Choroid plexus epithelial cell (primary cell): ENCODE data around the gene CRADD.

Experiments
- DNase-seq: peaks from one replicate; pipeline ENCODE4 v3.0.0-alpha.2; 2010; ENCODE audit warnings: low read depth
- H3K4me3 ChIP-seq: 2 replicates; pipeline ENCODE4 v1.5.1; 2011; ENCODE audit warnings: low read depth, mild to moderate bottlenecking, control low read depth, low read length, moderate library complexity
- TF ChIP-seq, protein P1 (sequence below): conservative IDR thresholded peaks from 2 replicates; pipeline ENCODE4 v1.5.1; 2011; ENCODE audit warnings: low read depth, mild to moderate bottlenecking, control low read depth, inconsistent platforms, low read length, moderate library complexity

Gene CRADD

DNA sequence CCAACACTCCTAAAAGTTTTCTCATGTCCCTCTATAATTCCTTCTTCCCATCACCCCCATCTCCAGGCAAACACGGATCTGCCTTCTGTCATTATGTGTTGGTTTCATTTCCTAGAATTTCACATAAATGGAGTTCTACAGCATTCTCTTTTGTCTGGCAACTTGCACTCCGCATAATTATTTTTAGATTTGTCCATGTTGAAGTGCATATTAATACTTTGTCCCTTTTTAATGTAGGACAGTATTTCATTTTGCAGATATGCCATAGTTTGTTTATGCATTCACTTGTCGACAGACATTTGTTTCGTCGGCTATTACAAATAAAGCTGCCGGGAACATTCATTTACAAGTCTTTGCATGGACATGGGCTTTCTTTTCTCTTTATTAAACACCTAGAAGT lies 150.0 kb downstream of the CRADD start:
- TF ChIP-seq, protein P1, sequence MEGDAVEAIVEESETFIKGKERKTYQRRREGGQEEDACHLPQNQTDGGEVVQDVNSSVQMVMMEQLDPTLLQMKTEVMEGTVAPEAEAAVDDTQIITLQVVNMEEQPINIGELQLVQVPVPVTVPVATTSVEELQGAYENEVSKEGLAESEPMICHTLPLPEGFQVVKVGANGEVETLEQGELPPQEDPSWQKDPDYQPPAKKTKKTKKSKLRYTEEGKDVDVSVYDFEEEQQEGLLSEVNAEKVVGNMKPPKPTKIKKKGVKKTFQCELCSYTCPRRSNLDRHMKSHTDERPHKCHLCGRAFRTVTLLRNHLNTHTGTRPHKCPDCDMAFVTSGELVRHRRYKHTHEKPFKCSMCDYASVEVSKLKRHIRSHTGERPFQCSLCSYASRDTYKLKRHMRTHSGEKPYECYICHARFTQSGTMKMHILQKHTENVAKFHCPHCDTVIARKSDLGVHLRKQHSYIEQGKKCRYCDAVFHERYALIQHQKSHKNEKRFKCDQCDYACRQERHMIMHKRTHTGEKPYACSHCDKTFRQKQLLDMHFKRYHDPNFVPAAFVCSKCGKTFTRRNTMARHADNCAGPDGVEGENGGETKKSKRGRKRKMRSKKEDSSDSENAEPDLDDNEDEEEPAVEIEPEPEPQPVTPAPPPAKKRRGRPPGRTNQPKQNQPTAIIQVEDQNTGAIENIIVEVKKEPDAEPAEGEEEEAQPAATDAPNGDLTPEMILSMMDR, result no peak
- DNase-seq, result no peak
- no peak overlapping the region for H3K4me3 ChIP-seq

DNA sequence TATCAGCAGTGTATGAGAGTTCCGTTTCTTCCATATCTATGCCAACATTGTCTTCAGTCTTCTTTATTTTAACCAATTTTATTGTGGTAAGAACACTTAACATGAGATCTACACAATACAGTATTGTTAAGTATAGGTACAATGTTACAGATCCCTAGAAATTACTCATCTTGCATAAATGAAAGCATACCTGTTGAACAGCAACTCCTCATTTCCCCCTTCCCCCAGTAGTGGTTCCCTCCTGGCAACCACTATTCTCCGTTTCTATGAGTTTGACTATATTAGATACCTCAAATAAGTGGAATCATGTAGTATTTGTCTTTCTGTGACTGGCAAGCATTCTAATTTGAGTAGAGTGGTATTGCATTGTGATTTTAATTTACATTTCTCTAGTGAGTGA lies 150.5 kb downstream of the CRADD start:
- no peak overlapping the region for H3K4me3 ChIP-seq
- DNase-seq, result no peak
- TF ChIP-seq, protein P1, result no peak

DNA sequence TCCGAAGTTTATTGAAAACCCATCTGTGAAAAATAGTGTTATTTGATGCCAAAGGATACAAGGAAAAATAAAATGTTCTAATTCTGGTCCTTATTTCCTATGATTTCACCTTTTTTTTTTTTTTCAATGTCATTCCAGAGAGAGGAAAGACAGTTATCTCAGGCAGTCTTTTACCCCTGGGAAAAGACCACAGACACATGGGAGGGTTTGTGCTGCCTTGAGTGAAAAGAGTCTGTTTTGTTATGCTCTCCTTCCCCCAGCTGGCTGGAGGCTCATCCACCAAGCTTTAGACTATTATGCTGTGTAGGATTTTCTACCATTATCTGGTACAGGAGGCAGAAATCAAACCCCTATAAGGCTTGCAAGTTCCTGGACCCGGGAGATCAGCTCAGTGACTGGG lies 151.8 kb downstream of the CRADD start:
- DNase-seq, result peak; percentile 46
- no peak overlapping the region for H3K4me3 ChIP-seq
- TF ChIP-seq, protein P1, result peak; percentile 34

DNA sequence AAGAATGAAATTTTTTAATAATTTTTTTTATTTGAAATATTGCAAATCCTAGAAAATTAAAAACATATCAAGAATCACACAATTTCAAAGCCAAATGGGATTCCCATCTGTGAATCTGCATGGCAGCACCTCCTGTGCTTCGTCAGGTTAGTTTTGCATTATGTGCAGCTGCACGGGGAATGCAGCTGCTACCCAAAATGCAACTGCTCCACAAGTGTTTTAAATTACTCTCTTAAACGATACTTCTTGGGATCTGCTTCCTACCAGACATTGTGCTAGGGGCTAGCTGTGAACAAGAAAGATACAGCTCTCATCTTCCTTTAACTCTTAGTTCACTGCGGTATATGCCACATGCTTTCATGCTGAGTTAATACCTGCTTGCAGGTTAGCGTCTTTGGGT lies 154.2 kb downstream of the CRADD start:
- DNase-seq, result no peak
- TF ChIP-seq, protein P1, result no peak
- no peak overlapping the region for H3K4me3 ChIP-seq

DNA sequence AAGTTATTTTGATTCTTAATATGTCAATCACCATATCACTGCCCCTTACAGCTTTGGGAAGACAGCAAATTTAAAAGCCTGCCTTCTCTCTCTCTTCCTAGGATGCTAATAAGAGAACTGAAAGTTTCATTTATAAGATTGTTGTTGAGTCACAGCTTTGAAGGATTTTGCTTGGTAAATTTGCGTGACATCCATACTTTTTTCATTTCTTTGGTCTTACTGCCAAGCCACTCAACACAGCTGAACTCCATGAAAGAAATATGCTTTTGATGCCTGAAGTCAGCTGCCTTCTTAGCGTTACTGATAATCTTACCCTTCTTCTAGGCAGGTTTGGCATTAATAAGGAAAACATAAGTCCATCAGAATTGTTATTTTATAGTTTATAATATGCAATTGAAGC lies 155.0 kb downstream of the CRADD start:
- H3K4me3 ChIP-seq, result no peak overlapping the region
- no peak for DNase-seq
- TF ChIP-seq, protein P1, result no peak

DNA sequence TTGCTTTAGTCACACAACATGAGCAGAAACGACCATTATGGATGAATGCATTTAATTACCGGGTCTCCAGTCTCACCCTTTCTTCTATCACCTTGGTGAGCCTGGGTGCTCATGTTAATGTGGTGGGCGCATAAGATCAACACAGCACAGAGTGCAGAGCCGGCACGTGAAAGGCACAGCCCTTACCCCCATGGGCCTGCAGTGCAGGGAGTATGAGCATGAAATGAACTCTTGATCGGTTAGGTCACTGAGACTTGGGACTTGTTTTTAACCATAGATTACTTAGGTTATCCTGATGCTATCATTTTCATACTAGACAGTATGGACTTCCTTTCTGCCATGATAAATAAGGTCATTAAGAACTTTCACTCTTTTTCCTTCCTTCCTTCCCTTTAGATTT lies 156.8 kb downstream of the CRADD start:
- no peak overlapping the region for H3K4me3 ChIP-seq
- no peak for DNase-seq
- TF ChIP-seq, protein P1, result no peak

DNA sequence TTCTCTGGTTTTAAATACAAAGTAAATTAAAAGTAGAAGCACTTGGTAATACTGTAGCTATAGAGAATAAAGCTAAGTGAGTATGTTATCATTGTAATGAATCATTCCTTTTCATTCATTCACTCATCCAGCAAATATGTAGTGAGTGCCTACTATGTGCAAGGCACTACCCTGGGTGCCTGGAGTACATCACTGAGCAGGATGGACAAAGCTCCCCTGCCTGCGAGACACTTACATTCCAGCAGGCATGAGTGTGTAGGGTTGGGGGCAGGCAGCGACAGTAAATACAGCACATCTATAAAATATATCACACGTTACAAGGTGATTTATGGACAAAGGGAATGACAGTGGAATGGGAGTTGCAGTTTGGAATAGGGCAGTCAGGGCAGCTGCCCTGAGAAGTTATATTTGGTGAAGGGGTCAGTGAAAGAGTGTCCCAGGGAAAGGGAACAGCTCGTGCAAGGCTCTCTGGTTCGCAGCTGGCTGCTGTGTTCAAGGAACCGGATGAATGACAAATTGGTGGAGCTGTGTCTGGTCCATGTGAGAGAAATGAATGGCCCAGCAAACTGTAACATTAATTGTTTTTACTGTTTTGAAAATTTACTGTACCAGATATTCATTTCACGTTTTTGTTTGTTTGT lies 159.6 kb downstream of the CRADD start:
- TF ChIP-seq, protein P1, result no peak
- DNase-seq, result no peak
- H3K4me3 ChIP-seq, result no peak overlapping the region
